ENCODE results near the gene LHFPL6.
A peak's percentile ranks its signal among the peaks of the same experiment; 100 is the strongest.

Gene LHFPL6

DNA sequence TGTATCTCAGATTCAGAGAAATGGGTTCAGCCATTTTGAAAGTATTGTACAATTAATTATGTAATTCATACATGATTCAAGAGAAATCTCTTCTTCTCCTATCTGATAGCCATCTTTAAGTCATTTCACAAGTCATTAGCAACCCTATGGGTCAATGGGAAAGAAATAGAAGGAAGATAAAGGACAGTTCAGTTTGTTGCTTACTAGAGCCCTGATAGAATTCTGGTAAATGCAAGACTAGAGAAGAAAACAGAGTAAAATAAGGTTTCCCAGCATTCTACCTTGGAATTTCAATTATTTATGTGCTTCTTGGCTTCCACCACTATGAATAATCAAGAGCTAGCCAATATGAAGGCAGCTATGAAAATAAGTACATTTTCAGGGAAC is 117.7 kb downstream of the LHFPL6 start:
- TF ChIP-seq, protein P1, sequence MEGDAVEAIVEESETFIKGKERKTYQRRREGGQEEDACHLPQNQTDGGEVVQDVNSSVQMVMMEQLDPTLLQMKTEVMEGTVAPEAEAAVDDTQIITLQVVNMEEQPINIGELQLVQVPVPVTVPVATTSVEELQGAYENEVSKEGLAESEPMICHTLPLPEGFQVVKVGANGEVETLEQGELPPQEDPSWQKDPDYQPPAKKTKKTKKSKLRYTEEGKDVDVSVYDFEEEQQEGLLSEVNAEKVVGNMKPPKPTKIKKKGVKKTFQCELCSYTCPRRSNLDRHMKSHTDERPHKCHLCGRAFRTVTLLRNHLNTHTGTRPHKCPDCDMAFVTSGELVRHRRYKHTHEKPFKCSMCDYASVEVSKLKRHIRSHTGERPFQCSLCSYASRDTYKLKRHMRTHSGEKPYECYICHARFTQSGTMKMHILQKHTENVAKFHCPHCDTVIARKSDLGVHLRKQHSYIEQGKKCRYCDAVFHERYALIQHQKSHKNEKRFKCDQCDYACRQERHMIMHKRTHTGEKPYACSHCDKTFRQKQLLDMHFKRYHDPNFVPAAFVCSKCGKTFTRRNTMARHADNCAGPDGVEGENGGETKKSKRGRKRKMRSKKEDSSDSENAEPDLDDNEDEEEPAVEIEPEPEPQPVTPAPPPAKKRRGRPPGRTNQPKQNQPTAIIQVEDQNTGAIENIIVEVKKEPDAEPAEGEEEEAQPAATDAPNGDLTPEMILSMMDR (IDR thresholded peaks at IDR 0.05; ENCODE audit: low read depth, low read length, missing control alignments): no peak
- no peak overlapping the region for H3K4me3 ChIP-seq (ENCODE audit: low read depth, low read length)
- in situ Hi-C loops (cut with HindIII; ENCODE audit: low sequenced_read_pairs): no loop called here
- peak; percentile 38 for DNase-seq (ENCODE audit: low read depth)

- in situ Hi-C loops (cut with HindIII; ENCODE audit: low sequenced_read_pairs): no loop called here
- TF ChIP-seq, protein P1 (IDR thresholded peaks at IDR 0.05; ENCODE audit: low read depth, low read length, missing control alignments): no peak
- no peak overlapping the region for H3K4me3 ChIP-seq (ENCODE audit: low read depth, low read length)
- DNase-seq (ENCODE audit: low read depth): peak; percentile 49
Observed at GRCh38 chr13:39484506-39485313, 118.3 kb downstream of the LHFPL6 start.

- H3K4me3 ChIP-seq (ENCODE audit: low read depth, low read length): no peak overlapping the region
- TF ChIP-seq, protein P1 (IDR thresholded peaks at IDR 0.05; ENCODE audit: low read depth, low read length, missing control alignments): no peak
- in situ Hi-C loops (cut with HindIII; ENCODE audit: low sequenced_read_pairs): no loop called here
- DNase-seq (ENCODE audit: low read depth): no peak
Observed at GRCh38 chr13:39483326-39483725, 119.7 kb downstream of the LHFPL6 start.

GRCh38 chr13:39481491-39481890 is 121.5 kb downstream of the LHFPL6 start:
- in situ Hi-C loops (cut with HindIII; ENCODE audit: low sequenced_read_pairs): no loop called here
- TF ChIP-seq, protein P1 (IDR thresholded peaks at IDR 0.05; ENCODE audit: low read depth, low read length, missing control alignments): no peak

GRCh38 chr13:39474600-39474999 is 128.4 kb downstream of the LHFPL6 start:
- no peak for DNase-seq (ENCODE audit: low read depth)
- in situ Hi-C loops (cut with HindIII; ENCODE audit: low sequenced_read_pairs): no loop called here
- TF ChIP-seq, protein P1 (IDR thresholded peaks at IDR 0.05; ENCODE audit: low read depth, low read length, missing control alignments): no peak
- H3K4me3 ChIP-seq (ENCODE audit: low read depth, low read length): no peak overlapping the region

More at GRCh38 chr13:39481491-39481890, 121.5 kb downstream of the LHFPL6 start:
- DNase-seq (ENCODE audit: low read depth): no peak
- no peak overlapping the region for H3K4me3 ChIP-seq (ENCODE audit: low read depth, low read length)

DNA sequence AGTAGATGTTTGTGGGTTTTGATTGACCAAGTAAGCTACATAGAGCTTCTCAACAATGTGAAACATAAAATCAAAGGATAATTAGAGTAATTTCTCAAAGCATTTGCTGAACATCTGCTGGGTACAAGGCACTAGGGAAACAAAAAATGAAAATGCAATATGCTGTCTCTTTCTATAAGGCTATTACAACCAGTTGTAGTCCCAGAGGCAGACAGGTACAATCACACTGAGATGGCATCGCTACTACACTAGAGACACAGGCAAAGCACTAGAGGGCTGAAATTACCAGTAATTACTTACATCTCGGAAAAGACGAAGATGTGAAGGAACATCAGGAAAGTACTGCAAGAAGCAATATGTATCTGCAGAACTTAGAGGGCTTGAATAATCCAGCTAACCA is 133.3 kb downstream of the LHFPL6 start:
- no peak for DNase-seq (ENCODE audit: low read depth)
- in situ Hi-C loops (cut with HindIII; ENCODE audit: low sequenced_read_pairs): no loop called here
- TF ChIP-seq, protein P1 (IDR thresholded peaks at IDR 0.05; ENCODE audit: low read depth, low read length, missing control alignments): no peak
- no peak overlapping the region for H3K4me3 ChIP-seq (ENCODE audit: low read depth, low read length)

Data from astrocyte of the cerebellum (primary cell).